ENCODE measurements around the gene OR51T1. TPM values are rescaled to one million over a fixed set of nuclear protein-coding genes. Genes with fewer than 3 reads are reported as not detected.

Gene OR51T1
- total RNA-seq, 2 experiments from 2014 or later, result not detected

- DNase-seq, result no peak
- no peaks in the 10 kb centered on the region for H3K36me3 Mint-ChIP-seq (ENCODE audit: low read depth)
- no peak overlapping the region for H3K4me3 Mint-ChIP-seq
- CTCF ChIA-PET, result no interaction called here
- no peaks in the 10 kb centered on the region for H3K4me1 Mint-ChIP-seq (ENCODE audit: low read depth)
- POLR2A ChIA-PET, result no interaction called here
- no peak for ATAC-seq
- H3K27me3 Mint-ChIP-seq (ENCODE audit: low read depth), result no peaks in the 10 kb centered on the region
- no peak overlapping the region for H3K27ac Mint-ChIP-seq
- H3K9me3 Mint-ChIP-seq (ENCODE audit: insufficient read depth), result no peaks in the 10 kb centered on the region
Observed at GRCh38 chr11:4887591-4887990, 5.9 kb downstream of the OR51T1 start.

DNA sequence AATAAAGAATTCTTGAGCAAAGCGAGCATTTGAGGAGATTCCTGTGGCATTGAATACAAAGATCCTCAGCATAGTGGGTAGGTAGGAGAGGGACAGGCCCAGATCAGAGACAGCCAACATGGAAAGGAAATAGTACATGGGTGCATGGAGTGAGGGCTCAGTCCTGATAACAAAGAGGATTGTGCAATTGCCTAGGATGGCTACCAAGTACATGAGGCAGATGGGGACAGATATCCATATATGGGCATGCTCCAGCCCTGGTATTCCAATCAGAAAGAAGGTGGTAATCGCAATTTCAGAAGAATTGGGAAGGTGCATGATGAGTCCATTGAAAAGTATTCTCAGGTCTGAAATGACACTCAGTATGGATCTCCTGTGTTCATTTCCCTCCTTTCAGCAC, 8.6 kb downstream of the OR51T1 start:
- no peaks in the 10 kb centered on the region for H3K9me3 Mint-ChIP-seq (ENCODE audit: insufficient read depth)
- ChIA-PET CTCF (no interaction called here), POLR2A (no interaction called here)
- no peaks in the 10 kb centered on the region for H3K36me3 Mint-ChIP-seq (ENCODE audit: low read depth)
- no peak overlapping the region for H3K4me3 Mint-ChIP-seq
- no peak overlapping the region for H3K27ac Mint-ChIP-seq
- no peaks in the 10 kb centered on the region for H3K4me1 Mint-ChIP-seq (ENCODE audit: low read depth)
- no peaks in the 10 kb centered on the region for H3K27me3 Mint-ChIP-seq (ENCODE audit: low read depth)
- ATAC-seq (no peak), DNase-seq (no peak)

GRCh38 chr11:4891996-4892640, 10.4 kb downstream of the OR51T1 start:
- ATAC-seq (no peak), DNase-seq (no peak)
- Mint-ChIP-seq H3K36me3 (ENCODE audit: low read depth) (no peaks in the 10 kb centered on the region), H3K4me1 (ENCODE audit: low read depth) (no peaks in the 10 kb centered on the region), H3K27ac (no peak overlapping the region), H3K9me3 (ENCODE audit: insufficient read depth) (no peaks in the 10 kb centered on the region), H3K4me3 (no peak overlapping the region), H3K27me3 (ENCODE audit: low read depth) (no peaks in the 10 kb centered on the region)
- ChIA-PET CTCF (no interaction called here), POLR2A (no interaction called here)

DNA sequence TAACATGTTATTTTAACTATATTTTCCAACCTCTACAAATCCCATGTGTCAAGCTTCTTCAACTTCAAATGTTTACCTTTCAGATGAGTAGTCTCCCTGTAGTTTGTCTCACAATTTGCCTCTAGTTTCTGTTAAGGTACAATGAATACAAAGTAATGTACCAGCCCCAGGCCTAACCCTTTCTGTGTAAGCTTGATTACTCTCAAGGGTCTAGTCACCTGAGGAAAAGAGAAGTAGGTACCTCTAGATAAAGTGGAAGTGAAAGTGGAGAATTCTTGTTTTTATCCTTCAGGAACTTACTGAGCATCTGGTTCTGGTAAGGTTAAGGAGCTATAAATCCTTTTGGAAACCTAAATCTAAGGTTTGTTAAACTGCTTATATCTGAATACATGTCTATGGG, 21.8 kb downstream of the OR51T1 start, which contains the start of gene OR51A7:
Gene OR51A7, plus strand, starts transcription at position 300 of the 400 bp plus-strand sequence. CDS start 3,587 bp downstream, outside the sequence.
- H3K27me3 Mint-ChIP-seq (ENCODE audit: low read depth), result no peaks in the 10 kb centered on the region
- H3K4me3 Mint-ChIP-seq, result no peak within 1 kb of the TSS
- no peak for ATAC-seq
- H3K4me1 Mint-ChIP-seq (ENCODE audit: low read depth), result no peaks in the 10 kb centered on the region
- ChIA-PET POLR2A (no interaction called here), CTCF (no interaction called here)
- H3K36me3 Mint-ChIP-seq (ENCODE audit: low read depth), result no peaks in the 10 kb centered on the region
- DNase-seq, result no peak
- no peaks in the 10 kb centered on the region for H3K9me3 Mint-ChIP-seq (ENCODE audit: insufficient read depth)
- no peak within 1 kb of the TSS for H3K27ac Mint-ChIP-seq

DNA sequence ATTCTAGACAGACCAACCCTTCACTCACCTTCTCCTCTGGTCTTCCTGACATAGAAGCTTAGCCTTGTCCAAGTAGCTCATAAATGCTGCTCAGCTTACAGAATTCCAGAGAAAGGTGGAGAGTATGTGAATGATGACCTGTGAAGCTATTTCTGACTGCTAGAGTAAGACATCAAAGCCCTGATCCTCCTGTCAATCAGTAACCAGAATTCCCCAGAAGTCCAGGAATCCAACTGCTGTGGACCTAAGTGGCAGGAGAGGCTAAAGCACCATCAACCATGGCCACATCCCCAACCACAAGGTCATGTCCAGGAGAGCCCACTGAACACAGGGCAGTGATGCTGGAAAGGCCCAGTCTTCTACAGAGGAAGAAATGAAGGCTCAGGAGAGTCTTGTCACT, 34.9 kb downstream of the OR51T1 start:
- ATAC-seq (no peak), DNase-seq (no peak)
- H3K27ac Mint-ChIP-seq, result no peak overlapping the region
- ChIA-PET POLR2A (no interaction called here), CTCF (no interaction called here)
- H3K4me3 Mint-ChIP-seq, result no peak overlapping the region
- no peaks in the 10 kb centered on the region for H3K36me3 Mint-ChIP-seq (ENCODE audit: low read depth)
- no peaks in the 10 kb centered on the region for H3K4me1 Mint-ChIP-seq (ENCODE audit: low read depth)
- H3K9me3 Mint-ChIP-seq (ENCODE audit: insufficient read depth), result no peaks in the 10 kb centered on the region
- no peaks in the 10 kb centered on the region for H3K27me3 Mint-ChIP-seq (ENCODE audit: low read depth)

DNA sequence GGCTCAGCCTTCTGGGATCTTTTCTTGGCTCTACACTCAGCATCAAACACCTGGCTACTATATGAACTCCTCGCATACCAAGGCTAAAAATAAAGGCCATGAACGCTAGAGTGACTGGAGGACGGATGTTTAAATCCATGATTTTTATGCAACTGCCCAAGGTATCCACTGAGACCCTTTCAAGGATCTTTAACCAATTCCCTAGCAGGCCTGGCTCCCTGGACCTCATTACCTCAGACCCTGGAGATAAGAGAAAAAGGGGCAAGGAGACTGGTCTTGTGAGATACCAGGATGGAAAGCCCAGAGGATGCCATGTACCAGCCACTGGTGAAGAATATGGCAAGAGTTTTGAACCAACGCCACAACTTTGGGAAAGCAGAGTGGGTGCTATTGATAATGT, 37.5 kb downstream of the OR51T1 start, which contains the start of gene OR51G2:
Gene OR51G2, minus strand, starts transcription at position 101 of the 400 bp plus-strand sequence. CDS start 3,687 bp downstream, outside the sequence.
- H3K27ac Mint-ChIP-seq, result no peak within 1 kb of the TSS
- no peak within 1 kb of the TSS for H3K4me3 Mint-ChIP-seq
- H3K27me3 Mint-ChIP-seq (ENCODE audit: low read depth), result no peaks in the 10 kb centered on the region
- ATAC-seq (no peak), DNase-seq (no peak)
- no peaks in the 10 kb centered on the region for H3K9me3 Mint-ChIP-seq (ENCODE audit: insufficient read depth)
- H3K4me1 Mint-ChIP-seq (ENCODE audit: low read depth), result no peaks in the 10 kb centered on the region
- POLR2A ChIA-PET, result no interaction called here
- no peaks in the 10 kb centered on the region for H3K36me3 Mint-ChIP-seq (ENCODE audit: low read depth)
- CTCF ChIA-PET, result no interaction called here

GRCh38 chr11:4921796-4922195, 40.1 kb downstream of the OR51T1 start:
- H3K9me3 Mint-ChIP-seq (ENCODE audit: insufficient read depth), result no peaks in the 10 kb centered on the region
- ChIA-PET POLR2A (no interaction called here), CTCF (no interaction called here)
- no peaks in the 10 kb centered on the region for H3K4me1 Mint-ChIP-seq (ENCODE audit: low read depth)
- no peak overlapping the region for H3K27ac Mint-ChIP-seq
- DNase-seq, result no peak
- no peaks in the 10 kb centered on the region for H3K27me3 Mint-ChIP-seq (ENCODE audit: low read depth)
- H3K4me3 Mint-ChIP-seq, result no peak overlapping the region
- H3K36me3 Mint-ChIP-seq (ENCODE audit: low read depth), result no peaks in the 10 kb centered on the region
- ATAC-seq, result no peak

DNA sequence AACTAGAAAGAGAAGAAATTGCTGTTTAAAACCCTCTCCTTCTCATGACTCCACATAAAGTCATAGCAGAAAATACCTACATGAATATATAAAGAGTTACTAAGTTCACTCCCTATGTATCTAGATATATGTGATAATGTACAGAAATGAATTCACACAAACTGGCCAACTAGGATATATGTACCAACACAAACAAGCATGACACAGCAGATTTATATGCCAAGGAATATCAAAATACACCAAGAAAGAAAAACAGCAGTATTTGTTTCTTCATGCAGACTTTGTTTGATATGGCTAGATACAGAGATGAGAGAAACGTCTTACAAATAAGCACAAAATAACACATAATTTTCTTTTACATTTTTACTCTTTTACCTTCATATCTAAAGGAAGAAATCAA, 40.6 kb downstream of the OR51T1 start:
- no peak overlapping the region for H3K4me3 Mint-ChIP-seq
- POLR2A ChIA-PET, result no interaction called here

DNA sequence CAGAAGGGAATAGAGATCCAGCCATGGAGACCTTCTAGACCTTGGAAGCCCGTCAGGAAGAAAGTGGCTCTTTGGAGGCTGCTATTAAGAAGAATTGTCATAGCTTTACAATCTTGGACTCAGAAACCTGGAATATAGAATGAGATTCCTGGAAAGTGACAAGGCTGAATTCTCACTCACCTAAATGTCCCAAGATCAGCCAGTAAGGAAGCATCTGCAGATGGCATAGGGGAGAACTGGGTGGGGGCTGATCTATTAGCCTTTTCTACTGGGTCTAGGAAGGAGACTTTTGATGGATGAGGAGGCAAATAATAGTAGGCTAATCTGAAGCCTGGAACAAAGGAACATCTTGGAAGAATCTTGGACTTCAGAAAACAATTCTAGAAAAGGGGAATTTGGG, 42.5 kb downstream of the OR51T1 start, which contains the start of gene OR51G1:
Gene OR51G1, minus strand, starts transcription at position 101 of the 400 bp plus-strand sequence. Its CDS starts 0 bp downstream, at position 101.
- no peaks in the 10 kb centered on the region for H3K4me1 Mint-ChIP-seq (ENCODE audit: low read depth)
- H3K27ac Mint-ChIP-seq, result no peak within 1 kb of the TSS
- CTCF ChIA-PET, result no interaction called here
- no peaks in the 10 kb centered on the region for H3K9me3 Mint-ChIP-seq (ENCODE audit: insufficient read depth)
- no peaks in the 10 kb centered on the region for H3K36me3 Mint-ChIP-seq (ENCODE audit: low read depth)
- POLR2A ChIA-PET, result no interaction called here
- H3K27me3 Mint-ChIP-seq (ENCODE audit: low read depth), result no peaks in the 10 kb centered on the region
- DNase-seq, result no peak
- ATAC-seq, result no peak
- no peak within 1 kb of the TSS for H3K4me3 Mint-ChIP-seq

More for the DNA sequence above, 40.6 kb downstream of the OR51T1 start:
- no peaks in the 10 kb centered on the region for H3K36me3 Mint-ChIP-seq (ENCODE audit: low read depth)
- H3K9me3 Mint-ChIP-seq (ENCODE audit: insufficient read depth), result no peaks in the 10 kb centered on the region
- CTCF ChIA-PET, result no interaction called here
- DNase-seq (no peak), ATAC-seq (no peak)
- no peaks in the 10 kb centered on the region for H3K4me1 Mint-ChIP-seq (ENCODE audit: low read depth)
- H3K27ac Mint-ChIP-seq, result no peak overlapping the region
- H3K27me3 Mint-ChIP-seq (ENCODE audit: low read depth), result no peaks in the 10 kb centered on the region

DNA sequence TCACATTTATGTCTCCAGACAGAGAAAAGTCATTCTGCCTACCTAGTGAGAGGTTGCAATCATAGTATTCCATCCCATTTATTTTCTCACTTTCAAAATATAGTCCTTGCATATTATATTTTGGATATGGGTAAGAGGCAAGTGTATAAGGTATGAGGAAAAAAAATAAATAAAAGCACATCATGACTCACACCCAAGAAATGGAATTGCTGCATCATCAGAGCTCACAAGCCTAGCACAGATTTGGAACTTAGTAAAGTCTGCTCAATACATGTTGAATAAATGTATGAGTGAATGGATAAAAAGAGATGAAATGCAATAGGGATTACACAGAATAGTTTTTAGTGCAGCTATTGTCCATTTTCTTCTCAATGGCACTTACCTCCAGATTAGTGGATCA, 44.9 kb downstream of the OR51T1 start:
- no peak for ATAC-seq
- ChIA-PET POLR2A (no interaction called here), CTCF (no interaction called here)
- no peak overlapping the region for H3K4me3 Mint-ChIP-seq
- no peaks in the 10 kb centered on the region for H3K27me3 Mint-ChIP-seq (ENCODE audit: low read depth)
- no peaks in the 10 kb centered on the region for H3K9me3 Mint-ChIP-seq (ENCODE audit: insufficient read depth)
- no peak overlapping the region for H3K27ac Mint-ChIP-seq
- H3K36me3 Mint-ChIP-seq (ENCODE audit: low read depth), result no peaks in the 10 kb centered on the region
- no peak for DNase-seq
- H3K4me1 Mint-ChIP-seq (ENCODE audit: low read depth), result no peaks in the 10 kb centered on the region

Other genes with a start within 250 kb of the OR51T1 start
- gene OR51D1, start 244.4 kb upstream of the OR51T1 start, total RNA-seq, result not detected
- gene OR51E1, start 237.9 kb upstream of the OR51T1 start, total RNA-seq, result not detected
- gene OR51E2, start 184.0 kb upstream of the OR51T1 start, total RNA-seq, result not detected
- not detected for gene MMP26, start 177.1 kb upstream of the OR51T1 start, total RNA-seq
- not detected for gene OR51F1, start 112.0 kb upstream of the OR51T1 start, total RNA-seq
- gene OR52R1, start 77.5 kb upstream of the OR51T1 start, total RNA-seq, result not detected
- gene OR51F2, start 60.6 kb upstream of the OR51T1 start, total RNA-seq, result not detected
- not detected for gene OR51S1, start 32.7 kb upstream of the OR51T1 start, total RNA-seq
- not detected for gene OR51A7, start 21.9 kb downstream of the OR51T1 start, total RNA-seq
- not detected for gene OR51G2, start 37.5 kb downstream of the OR51T1 start, total RNA-seq
- not detected for gene OR51G1, start 42.4 kb downstream of the OR51T1 start, total RNA-seq
- gene OR51A4, start 65.7 kb downstream of the OR51T1 start, total RNA-seq, result not detected
- not detected for gene OR51A2, start 73.8 kb downstream of the OR51T1 start, total RNA-seq
- not detected for gene OR51L1, start 113.0 kb downstream of the OR51T1 start, total RNA-seq
- not detected for gene OR52J3, start 164.6 kb downstream of the OR51T1 start, total RNA-seq
- gene OR52E2, start 177.7 kb downstream of the OR51T1 start, total RNA-seq, result not detected
- not detected for gene OR52E1, start 187.7 kb downstream of the OR51T1 start, total RNA-seq